MCF 10A (cell line): Measurements from ENCODE around the gene SPATS2L. TPM values are rescaled to one million over a fixed set of nuclear protein-coding genes. Genes with fewer than 3 reads are reported as not detected.

ENCODE experiments used
- BruUV-seq: library from RNA; stranded (reverse); fragments of 400-500 nt; replicated peaks from 2 replicates; lab custom pipeline; 2021; lab: Mats Ljungman, UMichigan
- CTCF ChIA-PET: fragments of 300-600 bp; sonication (Branson Sonifier 250); formaldehyde crosslinking; extraction: SDS; loops from one replicate; lab custom pipeline; 2021; ENCODE audit warnings: antibody characterized with exemption, inconsistent platforms; lab: Yijun Ruan, JAX
- POLR2A ChIA-PET: fragments of 300-600, 350-650 bp; sonication (Branson Sonifier 250); formaldehyde crosslinking; extraction: SDS; loops from one replicate; lab custom pipeline; 2020; ENCODE audit warnings: antibody characterized with exemption, inconsistent platforms; lab: Yijun Ruan, JAX
- DNase-seq: peaks from one replicate; pipeline ENCODE4 v3.0.0-alpha.2; 2018; ENCODE audit not compliant: unreplicated experiment
- H3K27ac Mint-ChIP-seq: one replicate; pipeline ENCODE4 v1.8.0; 2022; ENCODE audit warnings: mild to moderate bottlenecking, low read depth, mixed read lengths; ENCODE audit not compliant: unreplicated experiment
- H3K27me3 Mint-ChIP-seq: one replicate; pipeline ENCODE4 v1.8.0; 2022; ENCODE audit warnings: mixed read lengths; ENCODE audit not compliant: insufficient read depth, unreplicated experiment
- H3K36me3 Mint-ChIP-seq: one replicate; pipeline ENCODE4 v1.8.0; 2022; ENCODE audit warnings: mild to moderate bottlenecking, moderate library complexity, mixed read lengths; ENCODE audit not compliant: insufficient read depth, unreplicated experiment
- H3K4me1 Mint-ChIP-seq: one replicate; pipeline ENCODE4 v1.8.0; 2022; ENCODE audit warnings: mixed read lengths; ENCODE audit not compliant: insufficient read depth, unreplicated experiment
- H3K4me3 Mint-ChIP-seq: one replicate; pipeline ENCODE4 v1.8.0; 2022; ENCODE audit warnings: mild to moderate bottlenecking, moderate library complexity, mixed read lengths; ENCODE audit not compliant: unreplicated experiment
- H3K9me3 Mint-ChIP-seq: one replicate; pipeline ENCODE4 v1.8.0; 2022; ENCODE audit warnings: mixed read lengths; ENCODE audit not compliant: unreplicated experiment
- CTCF ChIP-seq: fragments of 200-600 bp; IDR thresholded peaks from one replicate; pipeline ENCODE4 v1.8.0; 2022; ENCODE audit warnings: antibody characterized with exemption, mild to moderate bottlenecking; ENCODE audit not compliant: unreplicated experiment
- intact Hi-C: fragments of 100-400 bp; cut with micrococcal nuclease; formaldehyde crosslinking; loops from 2 replicates; pipeline ENCODE4 v1.14.1; 2022
- total RNA-seq: library from RNA; stranded (reverse); gene quantifications from 2 replicates; pipeline ENCODE4 v1.2.3, GENCODE V29; 2022

Gene SPATS2L
- total RNA-seq, 1 experiment from 2014 or later: 68.3 TPM

GRCh38 chr2:200444530-200444929 lies 138.0 kb downstream of the SPATS2L start:
- intact Hi-C loops: no loop called here
- ChIA-PET CTCF (interaction anchor here (0.7 to 2.6 kb wide), 4 partner anchors 12 to 465 kb away, joined by 3 to 7 read pairs (median 4); no protein-coding TSS in a partner anchor), POLR2A (interaction anchor here (0.6 kb wide), 1 partner anchor 519 kb away, joined by 3 read pairs; no protein-coding TSS in a partner anchor)
- H3K4me1 Mint-ChIP-seq: no peaks in the 10 kb centered on the region
- H3K27me3 Mint-ChIP-seq: no peaks in the 10 kb centered on the region
- peaks cover 38% of the 10 kb centered on the region for H3K36me3 Mint-ChIP-seq
- H3K4me3 Mint-ChIP-seq: no peak overlapping the region
- H3K27ac Mint-ChIP-seq: no peak overlapping the region
- H3K9me3 Mint-ChIP-seq: no peaks in the 10 kb centered on the region
- no TSS peak for BruUV-seq
- DNase-seq: no peak
- TF ChIP-seq CTCF: no peak

GRCh38 chr2:200445284-200445683 lies 138.8 kb downstream of the SPATS2L start:
- Mint-ChIP-seq H3K36me3 (peaks cover 32% of the 10 kb centered on the region), H3K27ac (no peak overlapping the region), H3K27me3 (no peaks in the 10 kb centered on the region), H3K9me3 (no peaks in the 10 kb centered on the region), H3K4me1 (no peaks in the 10 kb centered on the region), H3K4me3 (no peak overlapping the region)
- BruUV-seq: no TSS peak
- CTCF ChIA-PET: interaction anchor here (1.0 to 2.6 kb wide), 2 partner anchors 15 to 465 kb away, joined by 4 to 7 read pairs; no protein-coding TSS in a partner anchor
- no peak for DNase-seq
- intact Hi-C loops: no loop called here
- POLR2A ChIA-PET: interaction anchor here (0.6 to 0.7 kb wide), 3 partner anchors 39 to 290 kb away, joined by 3 to 4 read pairs (median 3); no protein-coding TSS in a partner anchor
- no peak for TF ChIP-seq CTCF

- intact Hi-C loops: no loop called here
- H3K4me1 Mint-ChIP-seq: no peaks in the 10 kb centered on the region
- H3K36me3 Mint-ChIP-seq: peaks cover 24% of the 10 kb centered on the region
- ChIA-PET POLR2A (no interaction called here), CTCF (no interaction called here)
- no peak for DNase-seq
- no peak for TF ChIP-seq CTCF
- H3K27ac Mint-ChIP-seq: no peak overlapping the region
- H3K27me3 Mint-ChIP-seq: no peaks in the 10 kb centered on the region
- no TSS peak for BruUV-seq
- no peak overlapping the region for H3K4me3 Mint-ChIP-seq
- H3K9me3 Mint-ChIP-seq: no peaks in the 10 kb centered on the region
These were observed 140.1 kb downstream of the SPATS2L start for GRCh38 chr2:200446612-200447011.

GRCh38 chr2:200447139-200447855 lies 140.8 kb downstream of the SPATS2L start:
- POLR2A ChIA-PET: no interaction called here
- Mint-ChIP-seq H3K27ac (no peak overlapping the region), H3K9me3 (no peaks in the 10 kb centered on the region), H3K36me3 (peaks cover 24% of the 10 kb centered on the region), H3K27me3 (no peaks in the 10 kb centered on the region), H3K4me1 (no peaks in the 10 kb centered on the region), H3K4me3 (no peak overlapping the region)
- DNase-seq: no peak
- no peak for TF ChIP-seq CTCF
- intact Hi-C loops: no loop called here
- CTCF ChIA-PET: interaction anchor here (0.6 kb wide), 1 partner anchor 24 kb away, joined by 4 read pairs; no protein-coding TSS in a partner anchor
- BruUV-seq: no TSS peak
